MCF 10A (cell line): ENCODE results near the gene INPP5D. TPM values are rescaled to one million over a fixed set of nuclear protein-coding genes. Genes with fewer than 3 reads are reported as not detected.

Experiments
- BruUV-seq: library from RNA; stranded (reverse); fragments of 400-500 nt; replicated peaks from 2 replicates; lab custom pipeline; 2021; lab: Mats Ljungman, UMichigan
- CTCF ChIA-PET: fragments of 300-600 bp; sonication (Branson Sonifier 250); formaldehyde crosslinking; extraction: SDS; loops from one replicate; lab custom pipeline; 2021; ENCODE audit warnings: antibody characterized with exemption, inconsistent platforms; lab: Yijun Ruan, JAX
- POLR2A ChIA-PET: fragments of 300-600, 350-650 bp; sonication (Branson Sonifier 250); formaldehyde crosslinking; extraction: SDS; loops from one replicate; lab custom pipeline; 2020; ENCODE audit warnings: antibody characterized with exemption, inconsistent platforms; lab: Yijun Ruan, JAX
- DNase-seq: peaks from one replicate; pipeline ENCODE4 v3.0.0-alpha.2; 2018; ENCODE audit not compliant: unreplicated experiment
- H3K27ac Mint-ChIP-seq: one replicate; pipeline ENCODE4 v1.8.0; 2022; ENCODE audit warnings: mild to moderate bottlenecking, low read depth, mixed read lengths; ENCODE audit not compliant: unreplicated experiment
- H3K27me3 Mint-ChIP-seq: one replicate; pipeline ENCODE4 v1.8.0; 2022; ENCODE audit warnings: mixed read lengths; ENCODE audit not compliant: insufficient read depth, unreplicated experiment
- H3K36me3 Mint-ChIP-seq: one replicate; pipeline ENCODE4 v1.8.0; 2022; ENCODE audit warnings: mild to moderate bottlenecking, moderate library complexity, mixed read lengths; ENCODE audit not compliant: insufficient read depth, unreplicated experiment
- H3K4me1 Mint-ChIP-seq: one replicate; pipeline ENCODE4 v1.8.0; 2022; ENCODE audit warnings: mixed read lengths; ENCODE audit not compliant: insufficient read depth, unreplicated experiment
- H3K4me3 Mint-ChIP-seq: one replicate; pipeline ENCODE4 v1.8.0; 2022; ENCODE audit warnings: mild to moderate bottlenecking, moderate library complexity, mixed read lengths; ENCODE audit not compliant: unreplicated experiment
- H3K9me3 Mint-ChIP-seq: one replicate; pipeline ENCODE4 v1.8.0; 2022; ENCODE audit warnings: mixed read lengths; ENCODE audit not compliant: unreplicated experiment
- intact Hi-C: fragments of 100-400 bp; cut with micrococcal nuclease; formaldehyde crosslinking; loops from 2 replicates; pipeline ENCODE4 v1.14.1; 2022
- total RNA-seq: library from RNA; stranded (reverse); gene quantifications from 2 replicates; pipeline ENCODE4 v1.2.3, GENCODE V29; 2022
- TF ChIP-seq, protein P1 (sequence below): fragments of 200-600 bp; IDR thresholded peaks from one replicate; pipeline ENCODE4 v1.8.0; 2022; ENCODE audit warnings: antibody characterized with exemption, mild to moderate bottlenecking; ENCODE audit not compliant: unreplicated experiment

The INPP5D gene
- total RNA-seq, 1 experiment from 2014 or later = 64.9 TPM

DNA sequence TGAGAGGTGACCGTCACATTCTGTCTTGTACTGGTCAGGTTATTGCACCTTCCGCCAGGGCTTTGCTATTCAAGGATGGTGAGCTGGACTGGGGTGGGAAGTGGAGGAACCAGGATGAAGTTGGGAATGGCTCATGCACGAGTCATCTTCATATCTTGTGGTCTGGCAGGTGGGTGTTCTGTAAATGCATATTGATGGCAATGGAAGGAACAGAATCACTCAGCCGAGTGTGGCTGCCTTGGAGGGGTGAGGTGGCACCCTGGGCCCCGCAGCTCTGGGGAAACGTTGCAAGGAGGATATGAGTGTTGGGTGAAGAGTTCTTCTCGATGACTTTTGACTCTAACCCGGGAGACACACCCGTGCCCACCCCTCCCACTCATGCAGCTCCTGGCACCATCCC, 26.5 kb upstream of the INPP5D start:
- intact Hi-C loops = no loop called here

DNA sequence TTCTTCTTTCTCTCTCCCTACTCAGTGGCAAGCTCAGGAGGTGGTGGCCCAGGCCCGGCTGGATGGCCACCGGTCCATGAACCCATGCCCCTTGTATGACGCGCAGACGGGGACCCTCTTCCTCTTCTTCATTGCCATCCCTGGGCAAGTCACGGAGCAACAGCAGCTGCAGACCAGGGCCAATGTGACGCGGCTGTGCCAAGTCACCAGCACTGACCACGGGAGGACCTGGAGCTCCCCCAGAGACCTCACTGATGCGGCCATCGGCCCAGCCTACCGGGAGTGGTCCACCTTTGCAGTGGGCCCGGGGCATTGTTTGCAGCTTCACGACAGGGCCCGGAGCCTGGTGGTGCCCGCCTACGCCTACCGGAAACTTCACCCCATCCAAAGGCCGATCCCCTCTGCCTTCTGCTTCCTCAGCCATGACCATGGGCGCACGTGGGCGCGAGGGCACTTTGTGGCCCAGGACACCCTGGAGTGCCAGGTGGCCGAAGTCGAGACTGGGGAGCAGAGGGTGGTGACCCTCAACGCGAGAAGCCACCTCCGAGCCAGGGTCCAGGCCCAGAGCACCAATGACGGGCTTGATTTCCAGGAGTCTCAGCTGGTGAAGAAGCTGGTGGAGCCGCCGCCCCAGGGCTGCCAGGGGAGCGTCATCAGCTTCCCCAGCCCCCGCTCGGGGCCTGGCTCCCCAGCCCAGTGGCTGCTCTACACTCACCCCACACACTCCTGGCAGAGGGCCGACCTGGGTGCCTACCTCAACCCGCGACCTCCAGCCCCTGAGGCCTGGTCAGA, 25.9 kb upstream of the INPP5D start:
- BruUV-seq = no TSS peak
- ChIA-PET POLR2A (no interaction called here), CTCF (interaction anchor here (0.9 to 3.3 kb wide), 3 partner anchors 9 to 217 kb away, joined by 3 to 22 read pairs (median 4); no protein-coding TSS in a partner anchor)
- no peak for DNase-seq
- Mint-ChIP-seq H3K4me1 (peaks cover 8% of the 10 kb centered on the region), H3K4me3 (no peak overlapping the region), H3K36me3 (no peaks in the 10 kb centered on the region), H3K27ac (no peak overlapping the region), H3K9me3 (no peaks in the 10 kb centered on the region), H3K27me3 (no peaks in the 10 kb centered on the region)
- intact Hi-C loops = no loop called here
- TF ChIP-seq, protein P1, sequence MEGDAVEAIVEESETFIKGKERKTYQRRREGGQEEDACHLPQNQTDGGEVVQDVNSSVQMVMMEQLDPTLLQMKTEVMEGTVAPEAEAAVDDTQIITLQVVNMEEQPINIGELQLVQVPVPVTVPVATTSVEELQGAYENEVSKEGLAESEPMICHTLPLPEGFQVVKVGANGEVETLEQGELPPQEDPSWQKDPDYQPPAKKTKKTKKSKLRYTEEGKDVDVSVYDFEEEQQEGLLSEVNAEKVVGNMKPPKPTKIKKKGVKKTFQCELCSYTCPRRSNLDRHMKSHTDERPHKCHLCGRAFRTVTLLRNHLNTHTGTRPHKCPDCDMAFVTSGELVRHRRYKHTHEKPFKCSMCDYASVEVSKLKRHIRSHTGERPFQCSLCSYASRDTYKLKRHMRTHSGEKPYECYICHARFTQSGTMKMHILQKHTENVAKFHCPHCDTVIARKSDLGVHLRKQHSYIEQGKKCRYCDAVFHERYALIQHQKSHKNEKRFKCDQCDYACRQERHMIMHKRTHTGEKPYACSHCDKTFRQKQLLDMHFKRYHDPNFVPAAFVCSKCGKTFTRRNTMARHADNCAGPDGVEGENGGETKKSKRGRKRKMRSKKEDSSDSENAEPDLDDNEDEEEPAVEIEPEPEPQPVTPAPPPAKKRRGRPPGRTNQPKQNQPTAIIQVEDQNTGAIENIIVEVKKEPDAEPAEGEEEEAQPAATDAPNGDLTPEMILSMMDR = no peak

More for the DNA sequence above, 26.5 kb upstream of the INPP5D start:
- Mint-ChIP-seq H3K36me3 (no peaks in the 10 kb centered on the region), H3K4me1 (peaks cover 10% of the 10 kb centered on the region), H3K27ac (no peak overlapping the region), H3K9me3 (no peaks in the 10 kb centered on the region), H3K4me3 (no peak overlapping the region), H3K27me3 (no peaks in the 10 kb centered on the region)
- CTCF ChIA-PET = interaction anchor here (0.6 to 3.3 kb wide), 5 partner anchors 9 to 217 kb away, joined by 3 to 22 read pairs (median 3); no protein-coding TSS in a partner anchor
- DNase-seq = no peak
- no TSS peak for BruUV-seq
- TF ChIP-seq, protein P1 = no peak
- POLR2A ChIA-PET = no interaction called here

DNA sequence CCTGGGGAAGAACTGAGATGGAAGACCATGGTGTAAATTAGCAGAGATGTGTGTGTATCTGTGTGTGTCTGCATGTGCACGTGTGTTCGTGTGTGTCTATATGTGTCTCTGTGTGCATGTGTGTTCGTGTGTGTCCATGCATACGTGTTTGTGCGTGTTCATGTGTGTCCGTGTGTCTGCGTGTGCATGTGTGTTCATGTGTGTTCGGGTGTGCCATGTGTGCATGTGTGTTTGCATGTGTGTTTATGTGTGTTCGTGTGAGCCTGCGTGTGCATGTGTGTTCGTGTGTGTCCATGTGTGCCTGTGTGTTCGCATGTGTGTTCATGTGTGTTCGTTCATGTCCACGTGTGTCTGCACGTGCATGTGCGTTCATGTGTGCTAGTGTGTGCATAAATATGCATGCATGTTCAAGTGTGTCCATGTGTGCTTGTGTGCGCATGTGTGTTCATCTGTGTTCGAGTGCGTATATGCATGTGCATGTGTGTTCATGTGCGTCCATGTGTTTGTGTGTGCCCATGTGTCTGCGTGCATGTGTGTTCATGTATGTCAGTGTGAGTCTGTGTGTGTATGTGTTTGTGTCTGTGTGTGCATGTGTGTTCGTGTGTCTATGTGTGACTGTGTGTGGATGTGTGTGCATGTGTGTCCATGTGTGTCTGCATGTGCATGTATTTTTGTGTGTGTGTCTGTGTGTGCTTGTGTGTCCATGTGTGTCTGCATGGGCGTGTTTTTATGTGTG, 24.5 kb upstream of the INPP5D start:
- Mint-ChIP-seq H3K36me3 (no peaks in the 10 kb centered on the region), H3K9me3 (no peaks in the 10 kb centered on the region), H3K4me1 (peaks cover 17% of the 10 kb centered on the region), H3K27me3 (no peaks in the 10 kb centered on the region), H3K27ac (no peak overlapping the region), H3K4me3 (no peak overlapping the region)
- intact Hi-C loops = no loop called here
- ChIA-PET POLR2A (no interaction called here), CTCF (no interaction called here)
- TF ChIP-seq, protein P1 = no peak
- no peak for DNase-seq
- BruUV-seq = no TSS peak

DNA sequence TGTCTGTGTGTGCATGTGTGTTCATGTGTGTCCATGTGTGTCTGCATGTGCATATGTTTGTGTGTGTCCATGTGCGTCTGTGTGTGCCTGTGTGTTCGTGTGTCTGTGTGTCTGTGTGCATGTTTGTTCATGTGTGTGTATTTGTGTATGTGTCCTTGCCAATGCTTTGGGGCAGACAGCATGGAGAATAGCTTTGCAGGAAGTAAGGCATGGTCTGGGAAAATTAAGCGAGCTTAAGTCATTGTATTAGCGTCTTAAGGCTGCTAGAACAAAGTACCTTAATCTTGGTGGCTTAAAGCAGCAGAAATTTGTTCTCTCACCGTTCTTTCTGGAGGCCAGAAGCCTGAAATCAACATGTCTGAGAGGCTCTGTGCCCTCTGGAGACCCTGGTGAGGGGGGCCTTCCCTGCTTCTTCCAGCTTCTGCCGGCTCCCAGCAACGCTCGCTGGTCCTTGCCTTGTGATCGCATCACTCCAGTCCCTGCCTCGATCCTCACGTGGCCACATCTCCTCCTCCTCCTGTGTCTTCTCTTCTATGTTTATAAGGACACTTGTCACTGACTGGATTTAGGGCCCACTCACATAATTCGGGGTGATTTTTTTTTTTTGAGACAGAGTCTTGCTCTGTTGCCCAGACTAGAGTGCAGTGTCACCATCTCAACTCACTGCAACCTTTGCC, 23.8 kb upstream of the INPP5D start:
- ChIA-PET CTCF (no interaction called here), POLR2A (no interaction called here)
- Mint-ChIP-seq H3K9me3 (no peaks in the 10 kb centered on the region), H3K27me3 (no peaks in the 10 kb centered on the region), H3K4me1 (peaks cover 18% of the 10 kb centered on the region), H3K4me3 (no peak overlapping the region), H3K27ac (no peak overlapping the region), H3K36me3 (no peaks in the 10 kb centered on the region)
- DNase-seq = no peak
- intact Hi-C loops = no loop called here
- BruUV-seq = no TSS peak
- TF ChIP-seq, protein P1 = no peak
